Measurements from ENCODE around the gene SYDE1.

Gene SYDE1

DNA sequence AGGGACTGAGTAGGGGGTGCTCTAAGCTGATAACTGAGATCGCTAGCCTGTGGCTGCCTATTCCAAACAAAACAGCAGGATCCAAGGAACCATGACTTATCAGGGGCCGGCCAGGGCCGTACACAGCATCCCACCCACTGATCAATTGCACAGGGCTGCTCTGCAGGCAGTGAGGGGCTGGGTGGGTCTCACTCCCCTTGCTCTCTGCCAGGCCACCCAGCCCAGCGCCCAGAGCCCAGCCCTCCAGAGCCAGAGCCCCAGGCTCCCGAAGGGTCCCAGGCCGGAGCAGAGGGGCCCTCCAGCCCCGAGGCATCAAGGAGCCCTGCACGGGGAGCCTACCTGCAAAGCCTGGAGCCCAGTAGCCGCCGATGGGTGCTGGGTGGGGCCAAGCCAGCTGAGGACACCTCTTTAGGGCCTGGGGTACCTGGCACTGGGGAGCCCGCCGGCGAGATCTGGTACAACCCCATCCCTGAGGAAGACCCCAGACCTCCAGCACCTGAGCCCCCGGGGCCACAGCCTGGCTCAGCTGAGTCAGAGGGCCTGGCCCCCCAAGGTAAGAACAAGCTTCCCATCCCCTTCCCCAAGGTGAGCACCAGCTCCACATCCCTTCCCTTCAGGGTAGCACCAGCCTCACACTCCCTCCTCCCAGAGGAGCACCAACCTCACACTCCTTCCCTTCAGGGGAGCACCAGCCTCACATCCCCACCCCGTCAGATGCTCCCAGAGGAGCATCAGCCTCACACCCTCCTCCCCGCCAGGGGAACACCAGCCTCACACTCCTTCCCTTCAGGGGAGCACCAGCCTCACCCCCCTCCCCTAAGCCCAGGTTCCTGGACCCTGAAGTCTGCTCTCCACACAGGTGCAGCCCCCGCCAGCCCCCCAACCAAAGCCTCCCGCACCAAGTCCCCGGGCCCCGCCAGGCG is 1.9 kb downstream of the SYDE1 start:
- DNase-seq = no peak

DNA sequence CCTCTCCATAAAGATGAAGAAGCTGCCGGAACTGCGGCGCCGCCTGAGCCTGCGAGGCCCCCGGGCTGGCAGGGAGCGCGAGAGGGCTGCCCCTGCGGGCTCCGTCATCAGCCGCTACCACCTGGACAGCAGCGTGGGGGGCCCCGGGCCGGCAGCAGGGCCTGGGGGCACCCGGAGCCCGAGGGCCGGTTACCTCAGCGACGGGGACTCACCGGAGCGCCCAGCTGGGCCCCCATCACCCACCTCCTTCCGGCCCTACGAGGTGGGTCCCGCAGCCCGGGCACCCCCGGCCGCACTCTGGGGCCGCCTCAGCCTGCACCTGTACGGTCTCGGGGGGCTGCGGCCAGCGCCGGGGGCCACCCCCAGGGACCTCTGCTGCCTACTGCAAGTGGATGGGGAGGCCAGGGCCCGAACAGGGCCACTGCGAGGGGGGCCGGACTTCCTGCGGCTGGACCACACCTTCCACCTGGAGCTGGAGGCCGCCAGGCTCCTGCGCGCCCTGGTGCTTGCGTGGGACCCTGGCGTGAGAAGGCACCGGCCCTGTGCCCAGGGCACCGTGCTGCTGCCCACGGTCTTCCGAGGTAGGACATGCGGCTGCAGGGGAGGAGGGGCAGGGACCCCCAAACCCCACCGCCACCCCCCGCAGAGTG is 2.7 kb downstream of the SYDE1 start:
- no peak for DNase-seq

DNA sequence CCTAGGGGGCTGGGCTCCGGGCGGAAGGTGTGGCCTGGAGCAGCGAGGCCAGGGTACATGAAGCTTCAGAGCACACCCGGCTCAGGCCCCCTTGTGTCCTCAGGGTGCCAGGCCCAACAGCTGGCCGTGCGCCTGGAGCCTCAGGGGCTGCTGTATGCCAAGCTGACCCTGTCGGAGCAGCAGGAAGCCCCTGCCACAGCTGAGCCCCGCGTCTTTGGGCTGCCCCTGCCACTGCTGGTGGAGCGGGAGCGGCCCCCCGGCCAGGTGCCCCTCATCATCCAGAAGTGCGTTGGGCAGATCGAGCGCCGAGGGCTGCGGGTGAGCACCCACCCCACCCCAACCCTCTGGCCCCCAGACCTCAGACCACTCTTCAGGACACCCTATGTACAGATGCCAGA is 3.2 kb downstream of the SYDE1 start:
- DNase-seq = no peak

DNA sequence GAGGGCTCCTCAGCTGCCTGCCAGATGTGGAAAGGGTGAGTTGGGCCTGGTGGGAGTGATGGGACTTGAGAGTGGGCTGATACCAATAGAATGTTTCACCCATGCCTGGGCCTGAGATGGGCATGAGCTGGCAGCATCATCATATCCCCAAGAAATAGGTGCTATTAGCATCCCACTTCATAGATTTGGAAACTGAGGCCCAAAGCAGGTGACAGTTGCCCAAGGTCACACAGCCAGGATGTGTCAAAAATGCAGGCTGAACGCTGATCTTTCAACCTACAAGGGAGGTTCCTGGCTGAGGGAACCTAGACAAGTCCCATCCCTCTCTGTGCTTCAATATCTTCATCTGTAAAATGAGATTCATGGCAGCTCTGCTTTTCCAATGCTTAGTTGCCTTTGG is 4.6 kb downstream of the SYDE1 start:
- no peak for DNase-seq

DNA sequence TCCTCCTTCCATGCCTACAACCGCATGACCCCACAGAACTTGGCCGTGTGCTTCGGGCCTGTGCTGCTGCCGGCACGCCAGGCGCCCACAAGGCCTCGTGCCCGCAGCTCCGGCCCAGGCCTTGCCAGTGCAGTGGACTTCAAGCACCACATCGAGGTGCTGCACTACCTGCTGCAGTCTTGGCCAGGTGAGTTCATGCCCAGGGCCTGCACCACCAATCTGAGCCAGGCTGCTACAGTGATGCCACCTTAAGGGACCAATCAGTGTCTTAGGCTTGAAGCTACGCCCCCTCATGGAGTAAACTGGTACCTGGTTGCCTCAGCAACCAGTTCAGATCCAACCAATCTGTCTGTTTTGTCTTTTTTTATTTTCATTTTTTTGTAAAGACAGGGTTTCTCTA is 5.2 kb downstream of the SYDE1 start:
- DNase-seq = no peak

DNA sequence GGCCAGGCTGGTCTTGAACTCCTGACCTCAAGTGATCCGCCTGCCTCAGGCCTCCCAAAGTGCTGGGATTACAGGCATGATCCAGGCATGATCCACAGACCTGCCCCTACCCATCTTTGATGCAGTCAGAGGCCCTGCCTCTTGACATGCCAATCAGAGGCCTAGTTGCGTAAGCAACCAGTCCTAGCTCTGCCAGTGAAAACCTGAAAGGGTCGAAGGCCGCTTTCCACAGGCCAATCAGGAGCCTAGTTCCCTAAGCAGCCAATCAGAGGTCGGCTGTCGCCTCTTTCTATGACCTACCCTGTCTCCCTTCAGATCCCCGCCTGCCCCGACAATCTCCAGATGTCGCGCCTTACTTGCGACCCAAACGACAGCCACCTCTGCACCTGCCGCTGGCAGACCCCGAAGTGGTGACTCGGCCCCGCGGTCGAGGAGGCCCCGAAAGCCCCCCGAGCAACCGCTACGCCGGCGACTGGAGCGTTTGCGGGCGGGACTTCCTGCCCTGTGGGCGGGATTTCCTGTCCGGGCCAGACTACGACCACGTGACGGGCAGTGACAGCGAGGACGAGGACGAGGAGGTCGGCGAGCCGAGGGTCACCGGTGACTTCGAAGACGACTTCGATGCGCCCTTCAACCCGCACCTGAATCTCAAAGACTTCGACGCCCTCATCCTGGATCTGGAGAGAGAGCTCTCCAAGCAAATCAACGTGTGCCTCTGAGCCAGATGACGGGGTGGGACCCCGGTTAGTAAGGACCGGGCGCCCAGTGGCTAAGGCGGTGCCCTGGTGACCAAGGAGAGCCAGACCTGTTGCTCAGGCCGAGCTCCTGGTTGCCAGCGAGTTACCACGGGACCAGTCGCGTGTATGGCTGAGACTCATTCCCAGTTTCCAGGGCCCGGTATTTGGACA is 6.3 kb downstream of the SYDE1 start:
- DNase-seq = no peak

DNA sequence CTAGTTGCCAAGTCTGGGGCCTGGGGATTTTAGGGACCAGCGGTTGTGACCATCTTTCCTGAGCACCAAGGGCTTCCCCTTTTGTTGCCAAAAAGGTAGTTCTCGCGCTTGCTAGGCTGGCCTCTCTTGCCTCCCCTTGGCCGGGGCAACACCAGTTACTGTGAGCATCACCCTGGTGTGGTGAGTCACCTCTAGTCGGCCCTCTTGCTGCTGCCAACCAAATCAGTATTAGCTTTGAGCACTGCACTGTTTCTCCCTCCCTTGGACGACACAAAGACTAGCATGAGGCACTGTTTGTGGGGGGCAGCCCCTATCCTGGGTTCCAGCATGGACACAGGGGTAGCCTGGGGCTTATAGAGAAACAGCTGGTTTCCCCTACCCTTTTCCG is 6.9 kb downstream of the SYDE1 start:
- DNase-seq = no peak

DNA sequence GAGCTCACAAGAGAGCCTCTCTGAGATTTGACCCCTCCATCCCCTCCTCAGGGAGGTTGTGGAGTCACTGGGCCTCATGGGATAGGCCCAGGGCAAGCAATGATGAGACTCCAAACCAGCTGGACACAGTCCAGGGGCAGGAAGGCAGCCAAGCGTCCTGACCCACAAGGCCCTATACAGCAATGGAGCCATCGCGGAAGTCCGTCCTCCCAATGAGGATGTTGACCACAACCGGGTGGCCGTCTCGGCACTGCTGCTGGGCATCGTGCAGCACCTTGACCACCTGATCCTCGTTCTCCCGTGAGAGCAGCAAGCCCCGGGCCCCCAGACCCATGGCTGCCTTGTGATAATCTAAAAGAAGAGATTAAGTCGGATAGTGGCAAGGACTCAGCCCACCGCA is 7.9 kb downstream of the SYDE1 start:
- DNase-seq = no peak

DNA sequence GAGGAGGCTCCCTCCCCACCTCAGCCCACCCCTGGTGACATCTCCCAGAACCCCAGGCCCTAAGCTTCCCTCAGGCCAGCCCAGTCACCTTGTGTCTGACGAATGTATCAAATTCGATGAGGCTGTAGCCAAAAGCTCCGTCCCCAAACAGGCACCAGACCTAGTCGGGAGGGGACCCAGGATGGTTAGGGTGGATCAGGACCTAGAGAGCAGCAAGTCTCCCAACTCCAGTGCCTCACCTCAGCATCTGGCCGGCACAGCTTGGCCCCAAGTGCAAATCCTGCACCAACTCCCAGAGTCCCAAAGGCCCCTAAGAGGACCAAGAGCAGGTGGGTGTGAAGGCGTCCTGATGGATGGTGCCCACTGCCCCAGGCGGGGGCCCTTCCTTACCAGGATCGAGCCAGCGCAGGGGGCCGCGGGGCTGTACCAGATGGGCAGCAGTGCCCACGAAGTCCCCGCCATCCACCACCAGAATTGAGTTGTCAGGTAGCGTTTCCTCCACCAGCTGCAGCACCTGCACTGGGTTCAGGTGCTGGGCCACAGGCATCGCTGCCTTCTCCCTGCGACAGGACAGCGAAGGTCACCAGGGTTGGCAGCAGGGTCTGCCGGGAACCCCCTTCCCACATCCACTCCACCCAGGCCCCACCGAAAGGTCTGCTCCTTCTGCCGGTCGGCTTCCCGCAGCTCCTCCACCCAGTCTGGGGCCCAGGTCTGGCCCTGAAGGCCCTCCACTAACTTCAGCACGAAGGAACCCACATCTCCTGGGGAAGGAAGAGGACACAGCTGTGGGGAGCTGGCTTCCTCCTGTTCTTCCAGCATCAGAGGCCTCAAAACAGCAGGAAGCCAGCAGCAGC is 8.8 kb downstream of the SYDE1 start:
- no peak for DNase-seq

DNA sequence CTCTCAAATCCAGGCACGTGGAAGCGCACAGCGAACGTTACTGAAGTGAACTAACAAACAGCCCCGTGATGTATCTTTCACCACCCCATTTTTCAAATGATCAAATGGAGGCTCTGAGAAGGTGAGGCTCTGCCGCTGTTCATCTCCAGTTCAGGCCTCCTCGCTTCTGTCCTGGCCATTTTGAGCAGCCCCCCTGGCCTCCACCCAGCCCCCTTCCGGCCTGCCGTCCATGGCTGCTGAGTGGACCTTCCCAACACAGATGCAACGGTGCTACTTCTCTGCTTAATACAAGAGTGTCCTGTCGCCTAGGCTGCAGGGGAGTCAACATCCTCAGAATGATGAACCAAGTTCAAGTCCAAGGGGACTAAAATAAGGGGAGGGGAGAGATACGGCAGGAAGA is 9.7 kb downstream of the SYDE1 start:
- DNase-seq = no peak

DNA sequence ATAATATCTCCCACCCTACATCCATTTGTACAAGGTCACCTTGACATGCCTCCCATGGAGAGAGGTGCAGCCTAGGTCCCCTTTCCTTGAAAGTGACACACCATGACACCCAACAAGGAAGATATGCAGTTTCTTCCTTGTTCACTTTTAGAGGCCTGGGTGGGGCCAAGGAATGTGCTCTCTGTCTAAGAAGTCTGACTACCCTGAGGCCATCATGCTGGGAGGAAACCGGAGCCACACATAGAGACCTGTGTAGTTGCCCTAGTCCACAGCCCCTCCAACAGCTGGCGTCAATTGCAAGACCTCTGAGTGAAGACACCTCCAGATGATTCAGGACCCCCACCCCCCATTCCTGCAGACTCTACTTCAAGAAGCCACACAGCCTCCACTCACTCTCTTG is 11.0 kb downstream of the SYDE1 start:
- no peak for DNase-seq

DNA sequence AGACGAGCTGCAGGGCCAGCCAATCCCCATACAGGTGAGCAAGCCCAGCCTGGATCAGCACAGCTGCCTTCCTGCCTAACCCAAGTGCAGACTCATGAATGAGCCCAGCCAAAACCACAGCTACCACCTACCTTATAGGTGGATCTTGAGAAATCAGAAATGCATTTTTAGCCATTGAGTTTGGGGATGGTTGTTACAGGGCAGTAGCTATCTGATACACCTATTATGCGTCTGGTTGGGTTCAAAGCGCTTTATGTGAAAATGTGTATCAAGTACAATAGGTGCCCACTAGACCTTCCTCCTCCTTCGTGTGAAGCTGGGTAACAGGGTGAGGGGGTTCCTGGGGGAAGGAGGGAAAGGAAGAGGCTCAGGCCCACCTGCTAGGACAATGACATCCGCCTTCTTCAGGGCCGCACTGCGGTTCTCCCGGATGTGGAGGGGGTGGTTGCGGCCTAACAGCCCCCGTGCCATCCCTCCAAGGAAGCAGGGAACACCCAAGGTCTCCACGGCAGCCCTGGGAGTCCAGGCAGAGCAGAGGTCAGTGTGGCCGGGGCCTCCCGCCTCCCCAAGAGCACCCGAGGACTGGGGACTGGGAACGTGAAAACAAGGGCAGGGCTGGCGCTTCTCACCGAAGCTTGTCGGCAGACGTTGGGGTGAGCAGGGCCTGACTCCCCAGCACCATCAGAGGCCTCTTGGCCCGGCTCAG is 11.7 kb downstream of the SYDE1 start:
- no peak for DNase-seq

DNA sequence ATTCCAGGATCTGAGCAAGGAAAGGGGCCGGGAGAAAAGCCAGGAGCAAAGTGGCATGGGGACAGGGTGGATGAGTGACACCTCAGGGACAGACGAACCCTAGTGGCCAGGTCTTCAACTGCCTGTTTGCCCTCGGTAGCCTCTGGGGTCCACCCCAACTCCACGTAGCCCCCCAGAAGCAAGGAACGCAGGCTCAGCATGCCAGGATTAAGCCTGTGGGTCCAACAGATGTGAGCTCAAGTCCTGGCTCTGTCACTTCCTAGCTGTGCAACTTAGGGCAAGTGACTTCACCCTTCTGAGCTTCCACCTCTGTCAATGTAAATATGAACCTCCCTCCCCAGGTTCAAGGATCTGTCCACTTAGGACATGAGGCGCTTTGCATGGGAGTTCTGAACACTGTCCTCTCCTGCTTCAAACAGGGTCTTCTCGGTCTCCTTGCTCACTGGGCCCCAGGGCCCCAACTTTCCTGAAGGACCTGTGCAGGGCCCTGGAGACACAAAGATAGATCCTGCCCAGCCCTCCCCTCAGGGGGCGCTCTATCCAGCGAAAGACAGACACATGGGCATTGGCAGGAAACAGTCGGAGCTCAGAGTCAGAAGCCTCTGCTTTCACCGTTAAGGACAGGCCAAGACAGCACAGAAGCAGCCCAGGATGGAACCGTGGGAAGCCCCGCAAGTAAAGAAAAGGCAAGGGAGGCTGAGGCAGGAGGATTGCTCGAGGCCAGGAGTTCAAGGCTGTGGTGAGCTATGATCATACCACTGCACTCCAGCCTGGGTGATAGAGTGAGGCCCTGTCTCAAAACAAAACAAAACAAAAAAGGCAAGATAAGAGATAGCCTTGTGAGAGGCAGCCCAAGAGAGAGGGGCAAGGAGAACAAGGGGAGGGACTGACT is 13.2 kb downstream of the SYDE1 start:
- DNase-seq = no peak

DNA sequence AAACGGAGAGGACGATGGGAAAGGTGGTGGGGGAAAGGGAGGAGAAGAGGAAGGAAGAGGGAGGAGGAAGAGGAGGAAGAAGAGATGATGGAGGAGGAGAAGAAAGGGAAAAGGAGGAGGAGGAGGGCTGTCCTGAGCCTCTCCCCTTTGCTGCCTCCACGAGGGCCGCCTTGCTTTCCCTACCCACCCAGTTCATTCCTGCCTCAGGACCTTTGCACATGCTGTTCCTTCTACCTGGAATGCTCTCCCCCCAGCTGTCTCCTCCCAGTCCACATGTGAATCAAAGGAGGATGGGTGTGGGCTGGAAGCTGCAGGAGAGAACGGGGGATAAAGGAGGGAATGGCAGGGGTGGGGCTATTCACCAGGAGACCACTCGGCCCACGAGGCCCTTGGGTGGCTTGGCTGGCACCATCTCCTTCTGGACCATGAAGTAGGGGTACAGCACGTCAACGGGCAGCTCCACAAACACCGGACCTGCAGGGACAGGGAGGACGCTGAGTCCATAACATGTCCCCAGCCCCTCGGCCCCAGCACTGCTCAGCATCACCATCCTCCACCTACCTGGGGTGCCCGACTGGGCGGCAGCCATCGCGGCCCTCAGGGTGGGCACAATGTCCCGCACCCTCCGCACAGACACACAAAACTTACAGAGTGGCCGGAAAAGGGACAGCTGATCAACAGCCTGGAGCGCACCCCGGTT is 15.3 kb downstream of the SYDE1 start:
- no peak for DNase-seq

DNA sequence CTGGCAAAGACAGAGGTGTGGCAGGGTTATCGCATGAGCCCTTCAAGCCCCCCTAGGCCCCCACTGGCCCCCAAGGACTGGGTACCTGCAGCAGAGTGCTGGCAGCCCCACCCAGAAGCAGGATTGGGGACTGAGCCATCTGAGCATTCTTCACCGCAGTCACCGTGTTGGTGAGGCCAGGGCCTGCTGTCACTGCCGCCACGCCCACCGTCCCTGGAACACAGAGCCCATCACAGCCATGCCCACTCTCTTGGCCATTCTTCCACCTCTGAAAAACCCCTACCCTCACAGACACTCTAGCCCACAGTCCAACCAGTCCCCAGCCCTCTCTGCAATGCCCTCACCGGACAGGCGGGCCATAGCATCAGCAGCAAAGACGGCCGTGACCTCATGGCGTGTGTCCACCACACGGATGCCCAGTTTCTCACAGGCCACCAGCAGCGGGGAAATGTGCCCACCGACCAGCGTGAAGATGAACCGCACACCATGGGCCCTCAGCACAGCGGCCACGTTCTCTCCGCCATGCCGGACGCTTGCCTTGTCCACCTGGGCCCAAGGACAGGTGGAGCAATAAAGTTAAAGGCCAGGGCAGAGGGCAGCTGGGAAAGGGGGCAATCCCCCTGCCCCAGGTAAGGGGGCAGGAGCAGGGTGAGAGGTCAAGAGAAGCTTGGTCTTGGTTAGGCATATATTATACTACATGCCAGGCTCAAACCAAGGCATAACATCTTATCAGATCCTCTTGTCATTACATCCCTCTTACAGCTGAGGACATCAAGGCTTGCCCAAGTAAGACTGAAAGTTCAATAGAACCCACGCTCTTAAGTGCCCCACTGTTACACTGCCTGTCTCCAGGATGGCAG is 16.1 kb downstream of the SYDE1 start:
- DNase-seq = no peak

DNA sequence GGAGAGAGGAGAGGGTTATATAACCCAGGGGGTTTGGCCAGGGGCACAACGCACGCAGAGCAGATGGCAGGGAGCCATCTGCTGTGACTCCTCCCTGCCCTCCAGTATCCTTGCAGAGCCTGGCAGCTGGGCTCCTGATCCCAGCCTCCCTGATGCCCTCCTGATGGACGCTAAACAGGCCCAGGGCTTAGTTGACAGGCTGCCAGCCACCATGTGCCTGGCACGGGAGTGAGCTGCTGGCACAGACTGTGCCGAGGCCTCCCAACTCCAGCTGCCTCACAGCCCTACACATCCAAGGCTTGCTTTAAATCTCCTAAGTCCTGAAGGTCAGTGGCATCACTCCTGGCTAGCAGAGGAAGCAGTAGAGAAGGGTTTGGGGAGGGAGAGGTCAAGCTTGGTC is 16.7 kb downstream of the SYDE1 start:
- DNase-seq = no peak

DNA sequence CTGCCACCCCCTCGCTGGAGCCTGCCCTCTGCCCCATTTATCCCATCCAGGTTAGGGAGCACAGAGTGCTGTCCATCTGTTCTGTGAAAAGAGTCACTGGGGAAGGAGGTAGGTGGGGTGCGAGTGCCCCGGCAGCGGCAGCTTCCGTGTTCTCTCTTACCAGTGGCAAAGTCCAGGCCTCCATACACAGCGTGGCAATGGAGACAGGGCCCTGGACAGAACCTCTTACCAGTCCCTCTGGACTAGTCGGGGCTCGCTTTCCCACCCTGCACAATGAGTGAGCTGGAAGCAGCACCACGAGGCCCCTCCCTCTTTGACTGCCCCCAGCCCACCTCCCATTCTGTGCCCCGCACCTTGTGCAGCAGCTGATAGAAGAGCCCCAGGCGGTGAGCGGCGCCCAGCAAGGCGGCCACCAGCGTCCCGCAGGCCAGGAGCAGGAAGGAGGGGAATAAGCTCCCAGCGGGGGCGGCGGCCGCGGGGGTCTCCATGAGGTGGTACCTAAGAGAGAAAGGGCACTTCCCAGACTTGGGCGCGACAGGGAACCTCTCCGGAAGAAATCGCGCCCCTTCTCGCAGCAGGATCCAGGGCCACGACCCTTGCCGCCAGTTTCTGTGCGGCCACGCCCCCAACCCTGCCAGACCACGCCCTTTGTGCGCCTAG is 17.5 kb downstream of the SYDE1 start:
- no peak for DNase-seq
